PC-3 (cell line): ENCODE measurements around the gene ZNF260. TPM values are rescaled to one million over a fixed set of nuclear protein-coding genes. Genes with fewer than 3 reads are reported as not detected.

Source experiments
- ATAC-seq: fragments of 200-7000 bp; cut with Tn5 transposase; 2 replicates; pipeline ENCODE4 v1.9.1; 2020; ENCODE audit warnings: mild to moderate bottlenecking, moderate library complexity
- BruUV-seq: library from RNA; stranded (reverse); fragments of 400-500 nt; replicated peaks from 2 replicates; lab custom pipeline; 2021; lab: Mats Ljungman, UMichigan
- CTCF ChIA-PET: fragments of 300-600 bp; sonication (Branson Sonifier 250); formaldehyde crosslinking; loops from one replicate; lab custom pipeline; 2022; ENCODE audit warnings: antibody characterized with exemption; lab: Charles Lee
- POLR2A ChIA-PET: fragments of 300-600 bp; sonication (Branson Sonifier 250); formaldehyde crosslinking; loops from one replicate; lab custom pipeline; 2022; ENCODE audit warnings: antibody characterized with exemption; ENCODE audit not compliant: unreplicated experiment; lab: Charles Lee
- DNase-seq: peaks from one replicate; pipeline ENCODE4 v3.0.0-alpha.2; 2015
- H2AFZ ChIP-seq: fragments of 300-600 bp; sonication (generic); 2 replicates; pipeline ENCODE4 v1.6.0; 2016; ENCODE audit warnings: antibody characterized with exemption, low read length
- H3F3A ChIP-seq: fragments of 300-600 bp; sonication (generic); one replicate; pipeline ENCODE4 v1.6.0; 2017; ENCODE audit warnings: antibody characterized with exemption, low read length, control low read depth, mild to moderate bottlenecking; ENCODE audit not compliant: unreplicated experiment
- H3K27ac ChIP-seq: fragments of 300-600 bp; sonication (generic); 2 replicates; pipeline ENCODE4 v1.5.1; 2016; ENCODE audit warnings: mild to moderate bottlenecking, low read length
- H3K27me3 ChIP-seq: fragments of 300-600 bp; sonication (generic); 2 replicates; pipeline ENCODE4 v1.6.1; 2016; ENCODE audit warnings: low read length, mixed read lengths
- H3K36me3 ChIP-seq: fragments of 300-600 bp; sonication (generic); 2 replicates; pipeline ENCODE4 v1.6.1; 2016; ENCODE audit warnings: low read depth, mixed run types, low read length, mixed read lengths
- H3K4me1 ChIP-seq: fragments of 300-600 bp; sonication (generic); 2 replicates; pipeline ENCODE4 v1.5.1; 2016; ENCODE audit warnings: low read length; ENCODE audit not compliant: insufficient read depth
- H3K4me2 ChIP-seq: fragments of 300-600 bp; sonication (generic); 2 replicates; pipeline ENCODE4 v1.6.0; 2016; ENCODE audit warnings: low read length
- H3K4me3 ChIP-seq: fragments of 300-600 bp; sonication (generic); 2 replicates; pipeline ENCODE4 v1.5.1; 2016; ENCODE audit warnings: mild to moderate bottlenecking, low read length, mixed read lengths
- H3K79me2 ChIP-seq: fragments of 300-600 bp; sonication (generic); 2 replicates; pipeline ENCODE4 v1.6.1; 2017; ENCODE audit warnings: low read length, mixed read lengths
- H3K9ac ChIP-seq: fragments of 300-600 bp; sonication (generic); 2 replicates; pipeline ENCODE4 v1.6.0; 2016; ENCODE audit warnings: mild to moderate bottlenecking, low read length
- H3K9me2 ChIP-seq: fragments of 300-600 bp; sonication (generic); replicated peaks from 2 replicates; pipeline ENCODE4 v1.6.1; 2016; ENCODE audit warnings: mixed run types, low read length, mixed read lengths
- H3K9me3 ChIP-seq: fragments of 300-600 bp; sonication (generic); 2 replicates; pipeline ENCODE4 v1.6.1; 2016; ENCODE audit warnings: low read length, mixed read lengths
- H4K20me1 ChIP-seq: fragments of 300-600 bp; sonication (generic); 2 replicates; pipeline ENCODE4 v1.6.1; 2016; ENCODE audit warnings: low read length, mixed read lengths
- EZH2 ChIP-seq: fragments of 300-600 bp; sonication (generic); IDR thresholded peaks from one replicate; pipeline ENCODE4 v1.6.1; 2017; ENCODE audit warnings: antibody characterized with exemption, mild to moderate bottlenecking, low read length; ENCODE audit not compliant: unreplicated experiment
- EZH2phosphoT487 ChIP-seq: fragments of 300-600 bp; sonication (generic); IDR thresholded peaks from 2 replicates; pipeline ENCODE4 v1.6.1; 2018; ENCODE audit warnings: mild to moderate bottlenecking, antibody characterized with exemption, low read length, borderline replicate concordance
- intact Hi-C: fragments of 100-400 bp; cut with micrococcal nuclease; formaldehyde crosslinking; loops from 2 replicates; pipeline ENCODE4 v1.9.0; 2023
- total RNA-seq: library from RNA; depleted of rRNA; stranded (reverse); fragments of >200 nt; gene quantifications from 2 replicates; pipeline ENCODE4 v1.2.3, GENCODE V29; 2014
- TF ChIP-seq, protein P1 (sequence below): fragments of 300-600 bp; sonication (generic); conservative IDR thresholded peaks from 2 replicates; pipeline ENCODE4 v1.5.1; 2017; ENCODE audit warnings: antibody characterized with exemption, low read depth, mild to moderate bottlenecking, low read length

The ZNF260 gene
- total RNA-seq, 1 experiment from 2014 or later = 5.5 TPM

DNA sequence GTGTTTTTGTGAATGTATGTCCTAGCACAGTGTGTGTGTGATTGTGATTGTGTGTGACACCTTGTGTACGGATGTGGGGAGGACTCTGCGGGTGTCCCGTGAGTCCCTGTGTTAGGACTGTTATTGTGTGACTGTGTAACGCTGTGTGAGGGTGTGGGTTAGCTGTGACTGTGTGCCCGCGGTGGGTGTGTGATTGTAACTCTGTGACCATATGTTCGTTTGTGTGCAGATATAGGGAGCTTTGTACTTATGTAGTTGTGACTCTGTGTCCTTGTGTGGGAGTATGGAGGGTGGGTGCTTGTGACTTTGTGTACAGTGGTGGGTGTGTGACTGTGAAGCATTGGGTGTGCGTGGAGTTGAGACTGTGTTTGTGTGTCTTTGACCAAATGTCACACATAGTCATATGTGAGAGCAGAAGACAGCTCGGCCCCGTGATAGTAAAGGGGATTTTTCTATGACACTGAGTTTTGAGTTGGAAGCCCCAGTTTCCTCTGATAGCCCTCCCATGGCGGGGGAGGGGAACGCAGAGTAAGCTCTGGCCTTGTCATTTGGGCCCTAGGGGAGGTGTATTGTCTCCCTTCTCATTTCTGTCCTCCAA is 949 bp upstream of the ZNF260 start:
- no TSS peak for BruUV-seq
- POLR2A ChIA-PET = interaction anchor here (0.7 kb wide), 1 partner anchor 159 kb away, joined by 7 read pairs; the partner anchor contains the start of gene ZNF567
- no peaks in the 10 kb centered on the region for H3K27me3 ChIP-seq
- no peak overlapping the region for H3K27ac ChIP-seq
- peak overlapping the region; percentile 84 for H3K9ac ChIP-seq
- H3K4me3 ChIP-seq = peak overlapping the region; percentile 77
- no peaks in the 10 kb centered on the region for H4K20me1 ChIP-seq
- intact Hi-C loops = no loop called here
- DNase-seq (no peak), ATAC-seq (peak; percentile 26; the same call in 1 of the 2 replicates)
- TF ChIP-seq, protein P1, sequence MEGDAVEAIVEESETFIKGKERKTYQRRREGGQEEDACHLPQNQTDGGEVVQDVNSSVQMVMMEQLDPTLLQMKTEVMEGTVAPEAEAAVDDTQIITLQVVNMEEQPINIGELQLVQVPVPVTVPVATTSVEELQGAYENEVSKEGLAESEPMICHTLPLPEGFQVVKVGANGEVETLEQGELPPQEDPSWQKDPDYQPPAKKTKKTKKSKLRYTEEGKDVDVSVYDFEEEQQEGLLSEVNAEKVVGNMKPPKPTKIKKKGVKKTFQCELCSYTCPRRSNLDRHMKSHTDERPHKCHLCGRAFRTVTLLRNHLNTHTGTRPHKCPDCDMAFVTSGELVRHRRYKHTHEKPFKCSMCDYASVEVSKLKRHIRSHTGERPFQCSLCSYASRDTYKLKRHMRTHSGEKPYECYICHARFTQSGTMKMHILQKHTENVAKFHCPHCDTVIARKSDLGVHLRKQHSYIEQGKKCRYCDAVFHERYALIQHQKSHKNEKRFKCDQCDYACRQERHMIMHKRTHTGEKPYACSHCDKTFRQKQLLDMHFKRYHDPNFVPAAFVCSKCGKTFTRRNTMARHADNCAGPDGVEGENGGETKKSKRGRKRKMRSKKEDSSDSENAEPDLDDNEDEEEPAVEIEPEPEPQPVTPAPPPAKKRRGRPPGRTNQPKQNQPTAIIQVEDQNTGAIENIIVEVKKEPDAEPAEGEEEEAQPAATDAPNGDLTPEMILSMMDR = no peak
- no peak for TF ChIP-seq EZH2
- TF ChIP-seq EZH2phosphoT487 = no peak
- H3F3A ChIP-seq = no peaks in the 10 kb centered on the region
- CTCF ChIA-PET = interaction anchor here (0.5 kb wide), 1 partner anchor 843 kb away, joined by 6 read pairs; no protein-coding TSS in a partner anchor
- H3K9me3 ChIP-seq = peaks cover 16% of the 10 kb centered on the region; the same call in 1 of the 2 replicates
- no peaks in the 10 kb centered on the region for H3K4me1 ChIP-seq
- peak overlapping the region; percentile 92 for H3K4me2 ChIP-seq
- H2AFZ ChIP-seq = peak overlapping the region; percentile 99
- H3K36me3 ChIP-seq = peaks cover 25% of the 10 kb centered on the region
- peaks cover 23% of the 10 kb centered on the region for H3K79me2 ChIP-seq
- no peaks in the 10 kb centered on the region for H3K9me2 ChIP-seq

DNA sequence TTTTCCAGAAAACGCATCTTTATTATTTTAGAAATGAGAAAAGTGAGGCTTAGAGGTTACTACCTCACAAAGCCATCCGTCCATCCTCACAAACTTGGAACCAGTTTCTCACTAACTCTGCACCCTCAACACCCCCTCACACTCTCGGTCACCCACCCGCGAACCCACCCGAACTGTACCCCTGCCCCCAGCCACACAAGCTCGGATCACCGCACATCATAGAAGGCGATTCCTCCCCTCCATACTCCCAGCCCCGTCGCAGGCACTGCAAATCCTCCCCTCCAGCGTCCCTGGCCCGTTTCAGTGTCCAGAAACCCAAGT is 238 bp downstream of the ZNF260 start:
- Histone ChIP-seq H3K27me3 (no peaks in the 10 kb centered on the region), H3K9ac (peak overlapping the region; percentile 84), H3K4me1 (no peaks in the 10 kb centered on the region), H4K20me1 (no peaks in the 10 kb centered on the region), H3K4me3 (peak overlapping the region; percentile 77), H3K27ac (no peak overlapping the region), H3K9me2 (no peaks in the 10 kb centered on the region), H3K9me3 (peaks cover 16% of the 10 kb centered on the region; the same call in 1 of the 2 replicates), H3F3A (no peaks in the 10 kb centered on the region), H3K36me3 (peaks cover 32% of the 10 kb centered on the region), H2AFZ (peak overlapping the region; percentile 99), H3K79me2 (peaks cover 23% of the 10 kb centered on the region), H3K4me2 (peak overlapping the region; percentile 92)
- TF ChIP-seq EZH2 = no peak
- TF ChIP-seq EZH2phosphoT487 = no peak
- TF ChIP-seq, protein P1 = no peak
- intact Hi-C loops = no loop called here
- ChIA-PET CTCF (no interaction called here), POLR2A (interaction anchor here (0.5 kb wide), 1 partner anchor 803 kb away, joined by 3 read pairs; no protein-coding TSS in a partner anchor)
- ATAC-seq = no peak; the same call in 1 of the 2 replicates
- BruUV-seq = no TSS peak
- no peak for DNase-seq

DNA sequence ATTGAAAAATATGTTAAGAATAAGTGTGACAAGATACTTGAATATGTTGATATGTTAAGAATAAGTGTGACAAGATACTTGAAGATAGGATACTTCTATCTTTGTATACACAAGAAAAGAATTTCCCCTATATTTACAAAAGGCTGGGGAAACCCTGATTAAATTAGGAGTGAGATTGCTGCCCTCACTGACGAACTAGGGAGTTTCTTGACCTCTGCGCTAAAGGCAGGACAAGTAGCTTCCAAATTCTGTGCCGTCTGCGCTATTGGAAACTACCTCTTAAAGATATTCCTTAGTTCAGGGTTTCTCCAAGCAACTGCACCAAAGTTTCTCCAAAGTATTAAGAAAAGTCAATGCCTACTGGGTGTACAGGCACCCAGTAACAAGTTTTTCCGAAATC is 730 bp downstream of the ZNF260 start:
- H3K4me1 ChIP-seq = no peaks in the 10 kb centered on the region
- ChIA-PET CTCF (no interaction called here), POLR2A (no interaction called here)
- H3K27me3 ChIP-seq = no peaks in the 10 kb centered on the region
- H3K79me2 ChIP-seq = peaks cover 23% of the 10 kb centered on the region
- H3K9me3 ChIP-seq = peaks cover 16% of the 10 kb centered on the region; the same call in 1 of the 2 replicates
- TSS peak; percentile 66 for BruUV-seq
- intact Hi-C loops = no loop called here
- no peaks in the 10 kb centered on the region for H3F3A ChIP-seq
- peak overlapping the region; percentile 99 for H2AFZ ChIP-seq
- ATAC-seq = no peak
- peak overlapping the region; percentile 77 for H3K4me3 ChIP-seq
- no peaks in the 10 kb centered on the region for H4K20me1 ChIP-seq
- peak overlapping the region; percentile 92 for H3K4me2 ChIP-seq
- TF ChIP-seq EZH2 = no peak
- TF ChIP-seq, protein P1 = no peak
- no peak for TF ChIP-seq EZH2phosphoT487
- no peak overlapping the region for H3K27ac ChIP-seq
- H3K9me2 ChIP-seq = no peaks in the 10 kb centered on the region
- no peak for DNase-seq
- peak overlapping the region; percentile 84 for H3K9ac ChIP-seq
- peaks cover 37% of the 10 kb centered on the region for H3K36me3 ChIP-seq
